Measurements from ENCODE around the gene RGL2. TPM values are rescaled to one million over a fixed set of nuclear protein-coding genes. Genes with fewer than 3 reads are reported as not detected.

RGL2 gene
- total and polyA plus RNA-seq, 10 of the 15 experiments (the other 5 are each of a cell fraction or from before 2014, with no cell fraction given) = 0.84 to 21.2 (median 6.8) TPM

DNA sequence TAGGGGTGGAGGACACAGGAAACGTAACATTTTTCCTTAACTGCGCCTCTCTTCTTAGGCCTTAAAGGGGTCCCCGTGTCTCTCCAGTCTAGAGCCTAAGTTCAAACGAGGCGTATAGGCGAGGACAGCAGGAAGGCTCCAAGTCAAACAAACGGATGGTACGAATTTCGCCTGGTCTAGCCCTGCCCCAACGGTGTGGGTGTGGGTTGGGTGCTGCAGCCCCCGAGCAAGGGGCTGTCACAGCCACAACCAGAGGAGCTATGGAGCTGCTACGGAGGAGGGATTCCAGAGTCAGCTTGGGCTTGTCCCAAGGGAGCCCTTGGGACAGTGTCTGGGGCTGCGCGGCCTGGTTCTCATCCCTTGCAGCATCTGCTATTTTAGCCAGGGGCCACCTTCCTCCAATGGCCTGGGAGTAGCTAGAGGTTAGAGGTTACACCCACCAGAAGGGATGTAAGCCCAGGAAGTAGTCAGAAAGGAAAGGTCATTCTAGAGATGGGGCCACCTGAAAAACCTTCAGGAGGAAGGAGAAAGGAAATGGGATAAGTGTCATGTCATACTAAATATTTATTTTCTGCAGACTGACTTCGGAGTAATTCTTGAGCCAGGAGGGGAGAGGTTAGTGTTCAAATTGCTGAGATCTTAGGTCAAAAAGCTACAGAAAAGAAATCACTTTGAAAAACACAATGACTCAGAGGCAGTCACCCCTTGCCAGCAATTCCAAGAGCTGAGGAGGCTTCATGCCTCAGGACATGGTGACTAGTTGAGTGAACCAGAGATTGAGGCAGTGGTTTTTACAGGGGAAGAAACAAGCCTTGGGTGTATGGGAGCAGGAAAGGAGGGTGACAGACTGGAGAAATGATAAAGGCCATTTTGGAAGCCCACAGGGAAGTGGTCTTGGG, 48.8 kb downstream of the RGL2 start:
- Histone ChIP-seq H3K4me2 (ENCODE audit: control insufficient read depth, insufficient read depth) (peak overlapping the region; percentile 98), H3K36me3 (ENCODE audit: control insufficient read depth in 2 of 2, insufficient read depth in 2 of 2, low read length in 1 of 2) (peaks cover 2 to 12% of the 10 kb centered on the region in 2 experiments; a peak in 2 of 4 replicates), H4K20me1 (ENCODE audit: control insufficient read depth, insufficient read depth) (no peaks in the 10 kb centered on the region), H3K27me3 (replicated peaks in 1 of 2; ENCODE audit: control insufficient read depth in 2 of 2, insufficient read depth in 2 of 2, low read length in 1 of 2) (no peaks in the 10 kb centered on the region), H3K9me3 (replicated peaks; ENCODE audit: control insufficient read depth, insufficient read depth, low read length) (no peaks in the 10 kb centered on the region), H2AFZ (ENCODE audit: control insufficient read depth, low read depth, low read length) (peak overlapping the region; percentile 94), H3K9ac (ENCODE audit: control insufficient read depth, insufficient read depth, low read length) (peak overlapping the region; percentile 97), H3K4me3 (peak overlapping the region; percentile 70), H3K4me1 (ENCODE audit: control insufficient read depth, insufficient read depth, low read length) (peaks cover 10% of the 10 kb centered on the region), H3K79me2 (ENCODE audit: control insufficient read depth, insufficient read depth, low read length) (peaks cover 13% of the 10 kb centered on the region), H3K27ac (ENCODE audit: control insufficient read depth, insufficient read depth) (peak overlapping the region; percentile 94)
- DNase-seq (ENCODE audit: low read depth, low spot score) = no peak
- intact Hi-C loops (cut with micrococcal nuclease; ENCODE audit: unreplicated experiment) = loop anchor here (1.0 to 5.0 kb wide), 3 partner anchors 77 to 248 kb away; no protein-coding TSS in a partner anchor
- ChIA-PET SMC1A (ENCODE audit: uncharacterized antibody, unreplicated experiment) (interaction anchor here (0.6 to 4.2 kb wide), 21 partner anchors 19 to 249 kb away, joined by 3 to 34 read pairs (median 4); partner anchors contain the start of genes HLA-DOA, RPS18, RXRB and VPS52), CTCF (interaction anchor here (0.7 to 5.5 kb wide), 25 partner anchors 11 to 316 kb away, joined by 3 to 53 read pairs (median 13); partner anchors contain the start of genes B3GALT4, HSD17B8, RGL2 and RING1), POLR2A (interaction anchor here (0.6 to 5.2 kb wide), 19 partner anchors 12 to 1382 kb away, joined by 3 to 40 read pairs (median 5); partner anchors contain the start of genes B3GALT4, HLA-DPA1, PFDN6 and RGL2), RAD21 (ENCODE audit: unreplicated experiment) (interaction anchor here (1.0 to 3.5 kb wide), 23 partner anchors 10 to 278 kb away, joined by 3 to 25 read pairs (median 10); partner anchors contain the start of genes HLA-DPA1, HSD17B8, PFDN6 and RGL2)
- TSS peak; percentile 87 for BruUV-seq (replicated peaks)
- no peak; the same call in 2 of the 3 replicates for ATAC-seq
- in situ Hi-C loops (cut with MboI) = loop anchor here (5.0 kb wide), 2 partner anchors 133 to 248 kb away; no protein-coding TSS in a partner anchor
- 14% methylated on average over 15 of the region's 15 CpGs for WGBS (ENCODE audit: insufficient coverage, insufficient replicate concordance, low lambda C conversion rate, missing lambda C conversion rate)
- FAIRE-seq = peak; percentile 31
- TF ChIP-seq USF1 (IDR thresholded peaks at IDR 0.05; ENCODE audit: borderline replicate concordance, extremely low read length, insufficient read depth, low read depth, low read length) = no peak
- TF ChIP-seq, protein P1, sequence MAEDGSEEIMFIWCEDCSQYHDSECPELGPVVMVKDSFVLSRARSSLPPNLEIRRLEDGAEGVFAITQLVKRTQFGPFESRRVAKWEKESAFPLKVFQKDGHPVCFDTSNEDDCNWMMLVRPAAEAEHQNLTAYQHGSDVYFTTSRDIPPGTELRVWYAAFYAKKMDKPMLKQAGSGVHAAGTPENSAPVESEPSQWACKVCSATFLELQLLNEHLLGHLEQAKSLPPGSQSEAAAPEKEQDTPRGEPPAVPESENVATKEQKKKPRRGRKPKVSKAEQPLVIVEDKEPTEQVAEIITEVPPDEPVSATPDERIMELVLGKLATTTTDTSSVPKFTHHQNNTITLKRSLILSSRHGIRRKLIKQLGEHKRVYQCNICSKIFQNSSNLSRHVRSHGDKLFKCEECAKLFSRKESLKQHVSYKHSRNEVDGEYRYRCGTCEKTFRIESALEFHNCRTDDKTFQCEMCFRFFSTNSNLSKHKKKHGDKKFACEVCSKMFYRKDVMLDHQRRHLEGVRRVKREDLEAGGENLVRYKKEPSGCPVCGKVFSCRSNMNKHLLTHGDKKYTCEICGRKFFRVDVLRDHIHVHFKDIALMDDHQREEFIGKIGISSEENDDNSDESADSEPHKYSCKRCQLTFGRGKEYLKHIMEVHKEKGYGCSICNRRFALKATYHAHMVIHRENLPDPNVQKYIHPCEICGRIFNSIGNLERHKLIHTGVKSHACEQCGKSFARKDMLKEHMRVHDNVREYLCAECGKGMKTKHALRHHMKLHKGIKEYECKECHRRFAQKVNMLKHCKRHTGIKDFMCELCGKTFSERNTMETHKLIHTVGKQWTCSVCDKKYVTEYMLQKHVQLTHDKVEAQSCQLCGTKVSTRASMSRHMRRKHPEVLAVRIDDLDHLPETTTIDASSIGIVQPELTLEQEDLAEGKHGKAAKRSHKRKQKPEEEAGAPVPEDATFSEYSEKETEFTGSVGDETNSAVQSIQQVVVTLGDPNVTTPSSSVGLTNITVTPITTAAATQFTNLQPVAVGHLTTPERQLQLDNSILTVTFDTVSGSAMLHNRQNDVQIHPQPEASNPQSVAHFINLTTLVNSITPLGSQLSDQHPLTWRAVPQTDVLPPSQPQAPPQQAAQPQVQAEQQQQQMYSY (CRISPR knock-in tag; IDR thresholded peaks at IDR 0.05) = no peak
- TF ChIP-seq IRF3 (IDR thresholded peaks at IDR 0.05) = no peak
- no peak for TF ChIP-seq ZNF217 (IDR thresholded peaks at IDR 0.05)
- no peak for TF ChIP-seq STAT1 (conservative IDR thresholded peaks at IDR 0.05)
- TF ChIP-seq, protein P2, sequence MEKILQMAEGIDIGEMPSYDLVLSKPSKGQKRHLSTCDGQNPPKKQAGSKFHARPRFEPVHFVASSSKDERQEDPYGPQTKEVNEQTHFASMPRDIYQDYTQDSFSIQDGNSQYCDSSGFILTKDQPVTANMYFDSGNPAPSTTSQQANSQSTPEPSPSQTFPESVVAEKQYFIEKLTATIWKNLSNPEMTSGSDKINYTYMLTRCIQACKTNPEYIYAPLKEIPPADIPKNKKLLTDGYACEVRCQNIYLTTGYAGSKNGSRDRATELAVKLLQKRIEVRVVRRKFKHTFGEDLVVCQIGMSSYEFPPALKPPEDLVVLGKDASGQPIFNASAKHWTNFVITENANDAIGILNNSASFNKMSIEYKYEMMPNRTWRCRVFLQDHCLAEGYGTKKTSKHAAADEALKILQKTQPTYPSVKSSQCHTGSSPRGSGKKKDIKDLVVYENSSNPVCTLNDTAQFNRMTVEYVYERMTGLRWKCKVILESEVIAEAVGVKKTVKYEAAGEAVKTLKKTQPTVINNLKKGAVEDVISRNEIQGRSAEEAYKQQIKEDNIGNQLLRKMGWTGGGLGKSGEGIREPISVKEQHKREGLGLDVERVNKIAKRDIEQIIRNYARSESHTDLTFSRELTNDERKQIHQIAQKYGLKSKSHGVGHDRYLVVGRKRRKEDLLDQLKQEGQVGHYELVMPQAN (conservative IDR thresholded peaks at IDR 0.05) = peak; percentile 65; the same call in 1 of the 2 replicates
- TF ChIP-seq CHD1 (IDR thresholded peaks at IDR 0.05; ENCODE audit: low read depth, low read length) = no peak
- TF ChIP-seq CREB1 (IDR thresholded peaks at IDR 0.05; ENCODE audit: low read depth) = no peak
- TF ChIP-seq, protein P3, sequence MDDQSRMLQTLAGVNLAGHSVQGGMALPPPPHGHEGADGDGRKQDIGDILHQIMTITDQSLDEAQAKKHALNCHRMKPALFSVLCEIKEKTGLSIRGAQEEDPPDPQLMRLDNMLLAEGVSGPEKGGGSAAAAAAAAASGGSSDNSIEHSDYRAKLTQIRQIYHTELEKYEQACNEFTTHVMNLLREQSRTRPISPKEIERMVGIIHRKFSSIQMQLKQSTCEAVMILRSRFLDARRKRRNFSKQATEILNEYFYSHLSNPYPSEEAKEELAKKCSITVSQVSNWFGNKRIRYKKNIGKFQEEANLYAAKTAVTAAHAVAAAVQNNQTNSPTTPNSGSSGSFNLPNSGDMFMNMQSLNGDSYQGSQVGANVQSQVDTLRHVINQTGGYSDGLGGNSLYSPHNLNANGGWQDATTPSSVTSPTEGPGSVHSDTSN (IDR thresholded peaks at IDR 0.05; ENCODE audit: insufficient replicate concordance, low read depth, low read length) = no peak
- TF ChIP-seq GATAD2B (conservative IDR thresholded peaks at IDR 0.05; ENCODE audit: low read depth) = no peak
- TF ChIP-seq TCF3 (IDR thresholded peaks at IDR 0.05; ENCODE audit: borderline replicate concordance, insufficient read depth, low read depth, low read length) = no peak
